ENCODE data around the gene VPS51. TPM values are rescaled to one million over a fixed set of nuclear protein-coding genes. Genes with fewer than 3 reads are reported as not detected.

Gene VPS51
- total and polyA plus RNA-seq, 11 donors = 78.4 to 165 (median 101) TPM

DNA sequence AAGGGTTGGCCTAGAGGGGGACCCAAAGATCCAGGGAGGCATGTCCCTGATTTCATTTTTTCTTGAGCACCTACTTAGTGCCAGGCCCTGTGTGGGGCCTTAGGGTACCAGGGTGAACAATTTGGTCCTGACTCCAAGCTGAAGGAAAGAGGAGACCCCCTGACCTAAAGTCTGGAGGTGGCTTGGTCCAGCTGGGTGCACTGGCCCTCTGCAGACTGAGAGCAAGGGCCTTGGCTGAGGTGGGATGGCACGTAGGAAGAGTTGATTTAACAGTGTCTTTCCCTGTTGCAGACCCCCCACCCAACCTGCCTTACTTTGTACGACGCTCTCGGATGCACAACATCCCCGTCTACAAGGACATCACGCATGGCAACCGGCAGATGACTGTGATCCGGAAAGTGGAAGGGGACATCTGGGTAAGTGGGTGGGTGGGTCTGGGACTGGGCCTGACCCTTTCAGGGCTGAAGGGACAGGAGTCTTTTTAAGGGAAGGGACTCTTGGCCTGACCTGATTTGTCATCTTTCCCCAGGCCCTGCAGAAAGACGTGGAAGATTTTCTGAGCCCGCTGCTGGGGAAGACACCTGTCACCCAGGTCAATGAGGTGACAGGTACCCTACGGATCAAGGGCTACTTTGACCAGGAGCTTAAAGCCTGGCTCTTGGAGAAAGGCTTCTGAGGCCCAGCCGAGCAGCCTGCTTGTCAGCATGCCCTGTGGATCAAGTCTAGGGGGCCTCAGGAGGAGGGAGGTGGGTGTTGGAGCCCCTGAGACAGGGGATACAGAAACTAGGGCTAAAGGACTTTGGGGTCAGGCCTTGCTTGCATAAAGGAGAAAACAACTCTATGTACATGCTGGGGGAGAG, 29.4 kb downstream of the VPS51 start:
- Histone ChIP-seq H3K36me3 (peaks cover 0 to 73% (median 69%) of the 10 kb centered on the region in 9 donors), H3K4me1 (peaks cover 0 to 24% (median 19%) of the 10 kb centered on the region in 12 donors), H3K27ac (no peak overlapping the region), H3K27me3 (no peaks in the 10 kb centered on the region), H3K9me3 (no peaks in the 10 kb centered on the region), H3K4me3 (no peak overlapping the region)
- no peak for TF ChIP-seq POLR2A (IDR thresholded peaks at IDR 0.05)
- TF ChIP-seq, protein P1, sequence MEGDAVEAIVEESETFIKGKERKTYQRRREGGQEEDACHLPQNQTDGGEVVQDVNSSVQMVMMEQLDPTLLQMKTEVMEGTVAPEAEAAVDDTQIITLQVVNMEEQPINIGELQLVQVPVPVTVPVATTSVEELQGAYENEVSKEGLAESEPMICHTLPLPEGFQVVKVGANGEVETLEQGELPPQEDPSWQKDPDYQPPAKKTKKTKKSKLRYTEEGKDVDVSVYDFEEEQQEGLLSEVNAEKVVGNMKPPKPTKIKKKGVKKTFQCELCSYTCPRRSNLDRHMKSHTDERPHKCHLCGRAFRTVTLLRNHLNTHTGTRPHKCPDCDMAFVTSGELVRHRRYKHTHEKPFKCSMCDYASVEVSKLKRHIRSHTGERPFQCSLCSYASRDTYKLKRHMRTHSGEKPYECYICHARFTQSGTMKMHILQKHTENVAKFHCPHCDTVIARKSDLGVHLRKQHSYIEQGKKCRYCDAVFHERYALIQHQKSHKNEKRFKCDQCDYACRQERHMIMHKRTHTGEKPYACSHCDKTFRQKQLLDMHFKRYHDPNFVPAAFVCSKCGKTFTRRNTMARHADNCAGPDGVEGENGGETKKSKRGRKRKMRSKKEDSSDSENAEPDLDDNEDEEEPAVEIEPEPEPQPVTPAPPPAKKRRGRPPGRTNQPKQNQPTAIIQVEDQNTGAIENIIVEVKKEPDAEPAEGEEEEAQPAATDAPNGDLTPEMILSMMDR (IDR thresholded peaks at IDR 0.05) = no peak
- DNase-seq (no peak), ATAC-seq (no peak)
- intact Hi-C loops (cut with DNase I) = loop anchor here in 1 of 10 donors (10.0 kb wide), 1 partner anchor 201 kb away; the partner anchor contains the start of gene PPP2R5B
- 88 to 93% (median 91%) methylated on average over 12 of the region's 12 CpGs for whole genome bisulfite sequencing, 4 donors

DNA sequence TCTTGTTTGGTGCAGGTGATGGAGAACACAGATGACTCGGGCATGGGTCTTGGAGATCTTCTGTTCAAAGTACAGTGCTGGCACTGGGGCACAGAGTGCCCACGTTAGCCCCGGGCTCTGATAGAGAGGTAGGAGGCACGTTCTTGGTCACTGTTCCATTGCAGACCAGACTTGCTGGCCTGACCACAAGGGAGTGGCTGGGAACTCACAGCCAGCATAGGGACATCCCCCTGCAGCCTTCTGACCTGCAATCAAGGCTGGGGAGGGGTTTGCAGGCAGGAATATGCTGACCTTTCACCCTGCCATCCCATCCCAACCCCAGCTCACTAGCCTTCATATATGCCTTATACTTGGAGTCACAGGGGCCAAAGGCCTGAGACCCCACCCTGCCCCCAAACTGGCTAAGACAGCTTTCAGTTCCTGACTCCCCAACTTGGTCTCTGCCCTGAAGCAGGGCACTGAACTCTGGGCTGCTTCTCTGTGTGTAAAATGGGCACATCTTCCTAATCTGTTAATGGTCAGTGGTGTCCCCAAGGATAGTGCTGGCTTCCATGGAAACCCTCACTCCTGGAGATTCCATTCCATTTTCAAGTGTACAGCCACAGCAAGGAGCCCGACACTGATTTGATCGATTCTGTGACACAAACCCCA, 30.7 kb downstream of the VPS51 start:
- intact Hi-C loops (cut with DNase I) = loop anchor here in 1 of 10 donors (10.0 kb wide), 1 partner anchor 202 kb away; the partner anchor contains the start of gene PPP2R5B
- Histone ChIP-seq H3K9me3 (no peaks in the 10 kb centered on the region), H3K4me3 (no peak overlapping the region), H3K27me3 (no peaks in the 10 kb centered on the region), H3K36me3 (peaks cover 0 to 78% (median 74%) of the 10 kb centered on the region in 9 donors), H3K27ac (no peak overlapping the region), H3K4me1 (peaks cover 0 to 12% (median 9%) of the 10 kb centered on the region in 12 donors)
- TF ChIP-seq POLR2A (IDR thresholded peaks at IDR 0.05) = no peak
- TF ChIP-seq, protein P1 (IDR thresholded peaks at IDR 0.05) = no peak
- peak in 1 of 5 donors; percentile 14 for DNase-seq
- ATAC-seq = no peak
- WGBS, 4 donors = 79 to 87% (median 81%) methylated on average over 6 of the region's 6 CpGs

DNA sequence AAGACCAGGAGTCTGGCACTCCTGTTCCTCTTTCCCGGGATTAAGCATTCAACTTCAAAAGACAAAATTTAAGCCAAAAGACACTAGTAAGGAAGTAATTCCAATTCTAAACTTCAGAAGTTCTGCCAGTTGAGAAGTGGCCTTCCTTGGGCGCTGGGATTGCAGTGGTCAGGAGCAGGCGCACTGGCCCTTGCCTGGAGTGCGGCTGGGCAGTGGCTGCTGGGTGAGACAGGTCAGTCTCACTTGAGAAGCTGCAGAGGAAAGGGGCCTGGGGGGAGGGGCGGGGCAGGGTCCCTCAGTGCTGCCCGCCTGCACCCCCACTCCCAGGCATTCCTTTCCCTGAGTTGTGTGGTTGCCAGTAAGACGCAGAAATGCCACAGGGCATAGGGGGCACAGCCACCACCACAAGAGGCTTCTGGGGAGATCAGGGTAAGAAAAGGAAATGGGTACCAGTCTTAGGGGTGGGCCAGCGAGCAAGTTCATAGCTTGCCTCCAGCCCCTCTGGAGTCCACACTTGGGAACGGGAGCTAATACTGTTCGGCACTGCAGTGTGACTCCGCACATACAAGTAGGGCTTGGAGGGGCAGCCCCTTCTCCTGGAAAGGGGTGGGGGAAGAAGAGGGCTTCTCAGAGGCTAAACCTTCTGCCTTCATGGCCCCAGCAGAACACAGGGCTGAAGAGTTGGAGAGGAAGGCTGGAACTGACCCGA, 31.6 kb downstream of the VPS51 start:
- no peak overlapping the region for H3K27ac ChIP-seq
- no peak for DNase-seq
- ATAC-seq = no peak
- intact Hi-C loops (cut with DNase I) = loop anchor here in 1 of 10 donors (10.0 kb wide), 1 partner anchor 203 kb away; the partner anchor contains the start of gene PPP2R5B
- H3K9me3 ChIP-seq = no peaks in the 10 kb centered on the region
- peaks cover 0 to 17% (median 10%) of the 10 kb centered on the region in 12 donors for H3K4me1 ChIP-seq
- peaks cover 0 to 86% (median 80%) of the 10 kb centered on the region in 9 donors for H3K36me3 ChIP-seq
- no peaks in the 10 kb centered on the region for H3K27me3 ChIP-seq
- no peak overlapping the region for H3K4me3 ChIP-seq
- 78 to 85% (median 82%) methylated on average over 11 to 12 of the region's 12 CpGs for WGBS, 4 donors
- no peak for TF ChIP-seq POLR2A (IDR thresholded peaks at IDR 0.05)
- TF ChIP-seq, protein P1 (IDR thresholded peaks at IDR 0.05) = no peak
